Measurements from ENCODE around the gene TRPC3.

Gene TRPC3

GRCh38 chr4:121951521-121952110, at the start of gene TRPC3:
TRPC3 (minus strand) TSS chr4:121952060; CDS start chr4:121951680, 380 bp downstream.
- DNase-seq: no peak

- DNase-seq: no peak
These were observed 49.0 kb upstream of the TRPC3 start for GRCh38 chr4:122000849-122001248.

GRCh38 chr4:121998024-121998423, 46.2 kb upstream of the TRPC3 start:
- DNase-seq: no peak

- no peak for DNase-seq
These were observed 44.1 kb upstream of the TRPC3 start for GRCh38 chr4:121995790-121996537.

- no peak for DNase-seq
These were observed 40.1 kb upstream of the TRPC3 start for GRCh38 chr4:121991968-121992367.

- no peak for DNase-seq
These were observed 38.6 kb upstream of the TRPC3 start for GRCh38 chr4:121990489-121990888.

- DNase-seq: no peak
These were observed 37.9 kb upstream of the TRPC3 start for GRCh38 chr4:121989715-121990114.

GRCh38 chr4:121988950-121989349, 37.1 kb upstream of the TRPC3 start:
- DNase-seq: no peak

- DNase-seq: no peak
These were observed 28.8 kb upstream of the TRPC3 start for GRCh38 chr4:121980643-121981042.

GRCh38 chr4:121978172-121978516, 26.3 kb upstream of the TRPC3 start:
- no peak for DNase-seq

- DNase-seq: no peak
These were observed 25.7 kb upstream of the TRPC3 start for GRCh38 chr4:121977251-121978171.

GRCh38 chr4:121975784-121976183, 23.9 kb upstream of the TRPC3 start:
- DNase-seq: no peak

- DNase-seq: no peak
These were observed 22.0 kb upstream of the TRPC3 start for GRCh38 chr4:121973816-121974215.

GRCh38 chr4:121968859-121969258, 17.0 kb upstream of the TRPC3 start:
- DNase-seq: no peak

GRCh38 chr4:121964958-121965357, 13.1 kb upstream of the TRPC3 start:
- no peak for DNase-seq

GRCh38 chr4:121960818-121961217, 9.0 kb upstream of the TRPC3 start:
- no peak for DNase-seq

GRCh38 chr4:121958777-121959176, 6.9 kb upstream of the TRPC3 start:
- DNase-seq: no peak

GRCh38 chr4:121957266-121957665, 5.4 kb upstream of the TRPC3 start:
- DNase-seq: no peak

- DNase-seq: no peak
These were observed 2.0 kb upstream of the TRPC3 start for GRCh38 chr4:121953860-121954259.

GRCh38 chr4:121952290-121952689, 430 bp upstream of the TRPC3 start:
- no peak for DNase-seq

- no peak for DNase-seq
These were observed 960 bp downstream of the TRPC3 start for GRCh38 chr4:121950680-121951520.

- DNase-seq: no peak
These were observed 1.6 kb downstream of the TRPC3 start for GRCh38 chr4:121950212-121950679.

- DNase-seq: no peak
These were observed 5.2 kb downstream of the TRPC3 start for GRCh38 chr4:121946644-121947043.

Data from cerebellar nuclear complex (tissue), 1 donor.